Midbrain (tissue), 1 donor: ENCODE results near the gene MICALL1.

Experiments
- DNase-seq: peaks from one replicate; lab custom pipeline; 2025; lab: John Stamatoyannopoulos, UW

MICALL1 gene, protein sequence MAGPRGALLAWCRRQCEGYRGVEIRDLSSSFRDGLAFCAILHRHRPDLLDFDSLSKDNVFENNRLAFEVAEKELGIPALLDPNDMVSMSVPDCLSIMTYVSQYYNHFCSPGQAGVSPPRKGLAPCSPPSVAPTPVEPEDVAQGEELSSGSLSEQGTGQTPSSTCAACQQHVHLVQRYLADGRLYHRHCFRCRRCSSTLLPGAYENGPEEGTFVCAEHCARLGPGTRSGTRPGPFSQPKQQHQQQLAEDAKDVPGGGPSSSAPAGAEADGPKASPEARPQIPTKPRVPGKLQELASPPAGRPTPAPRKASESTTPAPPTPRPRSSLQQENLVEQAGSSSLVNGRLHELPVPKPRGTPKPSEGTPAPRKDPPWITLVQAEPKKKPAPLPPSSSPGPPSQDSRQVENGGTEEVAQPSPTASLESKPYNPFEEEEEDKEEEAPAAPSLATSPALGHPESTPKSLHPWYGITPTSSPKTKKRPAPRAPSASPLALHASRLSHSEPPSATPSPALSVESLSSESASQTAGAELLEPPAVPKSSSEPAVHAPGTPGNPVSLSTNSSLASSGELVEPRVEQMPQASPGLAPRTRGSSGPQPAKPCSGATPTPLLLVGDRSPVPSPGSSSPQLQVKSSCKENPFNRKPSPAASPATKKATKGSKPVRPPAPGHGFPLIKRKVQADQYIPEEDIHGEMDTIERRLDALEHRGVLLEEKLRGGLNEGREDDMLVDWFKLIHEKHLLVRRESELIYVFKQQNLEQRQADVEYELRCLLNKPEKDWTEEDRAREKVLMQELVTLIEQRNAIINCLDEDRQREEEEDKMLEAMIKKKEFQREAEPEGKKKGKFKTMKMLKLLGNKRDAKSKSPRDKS

GRCh38 chr22:37905534-37906363, at the start of gene MICALL1:
Gene MICALL1, plus strand, starts transcription at chr22:37906297. Its CDS starts 126 bp downstream, at chr22:37906423.
- peak; percentile 41 for DNase-seq

DNA sequence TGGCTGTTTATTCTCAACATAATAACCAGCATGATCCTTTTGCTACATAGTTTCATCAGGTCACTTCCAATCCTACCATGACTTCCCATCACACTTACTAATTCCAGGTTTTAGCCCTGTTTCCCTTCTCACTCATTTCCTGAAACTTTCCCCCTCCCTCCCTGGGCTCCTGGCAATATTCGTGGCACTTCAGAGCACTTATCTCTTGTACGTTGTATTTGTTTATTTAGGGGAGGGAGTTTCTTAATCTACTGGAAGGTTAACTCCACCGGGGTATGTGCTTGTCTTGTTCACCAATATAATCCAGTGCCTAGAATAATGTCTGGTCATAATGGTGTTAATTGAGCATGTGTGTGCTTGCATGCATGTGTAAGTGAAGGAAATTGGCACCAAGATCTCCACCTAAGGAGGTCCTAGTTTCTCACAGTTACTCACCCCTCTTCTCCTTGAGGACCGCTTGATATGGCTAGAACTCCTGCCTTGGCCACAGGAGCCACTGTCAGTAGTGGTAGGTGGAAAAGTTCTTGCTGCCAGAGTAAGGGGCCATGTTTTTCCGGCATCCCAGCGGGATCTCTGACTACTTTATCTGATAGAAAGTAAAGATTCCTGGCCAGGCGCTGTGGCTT, 45.2 kb upstream of the MICALL1 start:
- DNase-seq: no peak

DNA sequence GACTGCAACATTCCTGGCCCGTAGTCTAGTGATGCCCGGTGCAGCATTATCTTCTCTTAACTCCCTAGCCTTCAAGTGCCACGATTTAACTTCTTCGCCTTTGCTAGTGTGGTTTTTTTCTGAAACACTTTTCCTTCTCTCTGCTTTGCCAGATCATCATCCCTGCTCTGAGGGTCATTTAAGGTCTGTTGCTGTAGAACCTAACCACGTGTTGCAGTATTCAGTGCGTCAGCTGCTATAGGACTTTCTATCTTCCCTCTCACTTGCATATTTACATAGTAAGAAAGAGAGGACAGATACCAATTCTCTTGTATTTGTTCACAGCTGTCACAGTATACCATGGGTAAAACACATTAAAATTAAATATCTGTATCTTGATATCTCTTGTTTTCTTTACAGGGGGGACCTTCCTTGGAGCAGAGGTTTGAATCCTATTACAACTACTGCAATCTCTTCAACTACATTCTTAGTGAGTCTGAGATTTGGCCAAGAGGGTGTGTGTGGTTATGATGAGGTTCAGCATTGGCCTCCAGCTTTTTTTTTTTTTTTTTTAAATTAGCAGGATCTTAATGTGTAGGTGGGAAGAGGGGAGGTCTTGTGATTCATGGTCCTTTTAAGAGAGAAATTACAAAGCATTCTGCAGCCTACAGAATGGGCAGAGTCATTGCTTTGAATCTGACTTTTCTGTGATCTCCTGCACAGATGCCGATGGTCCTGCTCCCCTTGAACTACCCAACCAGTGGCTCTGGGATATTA, 43.3 kb upstream of the MICALL1 start:
- DNase-seq: no peak

DNA sequence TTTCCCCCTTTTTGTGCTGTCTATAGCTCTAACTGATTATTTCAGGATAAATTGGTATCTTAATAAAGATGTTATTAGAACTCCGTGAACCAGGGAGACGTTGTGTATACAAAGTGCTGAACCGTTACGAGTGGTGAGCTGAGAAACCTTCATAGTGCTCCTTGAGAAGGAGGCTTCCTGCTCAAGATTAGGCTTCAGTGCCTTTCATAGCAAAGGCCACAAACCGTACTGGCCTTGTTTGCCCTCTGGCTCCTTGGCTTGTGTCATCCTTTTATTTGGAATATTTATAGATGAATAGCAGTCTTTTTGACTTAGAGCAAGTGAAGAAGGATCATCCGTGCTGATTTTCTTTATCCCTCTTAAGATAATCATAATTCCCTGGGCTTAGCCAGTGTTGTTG, 40.6 kb upstream of the MICALL1 start:
- DNase-seq: no peak

DNA sequence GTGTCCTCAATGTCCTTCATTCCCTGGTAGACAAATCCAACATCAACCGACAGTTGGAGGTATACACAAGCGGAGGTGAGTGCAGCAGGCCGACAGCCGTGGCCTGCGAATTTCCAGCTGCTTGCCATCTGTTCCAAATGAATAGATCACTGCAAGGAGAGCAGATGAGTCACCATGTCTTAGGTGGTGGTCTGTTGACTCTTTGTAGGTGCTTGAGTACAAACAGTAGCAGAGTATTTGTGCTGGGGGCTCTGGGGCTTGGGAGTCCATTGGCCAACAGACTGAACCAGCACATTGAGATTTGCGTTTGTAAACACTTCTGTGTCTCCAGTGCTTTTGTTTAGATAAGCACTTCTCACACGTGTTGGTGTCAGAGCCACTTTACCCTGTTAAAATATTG, 35.8 kb upstream of the MICALL1 start:
- DNase-seq: no peak

DNA sequence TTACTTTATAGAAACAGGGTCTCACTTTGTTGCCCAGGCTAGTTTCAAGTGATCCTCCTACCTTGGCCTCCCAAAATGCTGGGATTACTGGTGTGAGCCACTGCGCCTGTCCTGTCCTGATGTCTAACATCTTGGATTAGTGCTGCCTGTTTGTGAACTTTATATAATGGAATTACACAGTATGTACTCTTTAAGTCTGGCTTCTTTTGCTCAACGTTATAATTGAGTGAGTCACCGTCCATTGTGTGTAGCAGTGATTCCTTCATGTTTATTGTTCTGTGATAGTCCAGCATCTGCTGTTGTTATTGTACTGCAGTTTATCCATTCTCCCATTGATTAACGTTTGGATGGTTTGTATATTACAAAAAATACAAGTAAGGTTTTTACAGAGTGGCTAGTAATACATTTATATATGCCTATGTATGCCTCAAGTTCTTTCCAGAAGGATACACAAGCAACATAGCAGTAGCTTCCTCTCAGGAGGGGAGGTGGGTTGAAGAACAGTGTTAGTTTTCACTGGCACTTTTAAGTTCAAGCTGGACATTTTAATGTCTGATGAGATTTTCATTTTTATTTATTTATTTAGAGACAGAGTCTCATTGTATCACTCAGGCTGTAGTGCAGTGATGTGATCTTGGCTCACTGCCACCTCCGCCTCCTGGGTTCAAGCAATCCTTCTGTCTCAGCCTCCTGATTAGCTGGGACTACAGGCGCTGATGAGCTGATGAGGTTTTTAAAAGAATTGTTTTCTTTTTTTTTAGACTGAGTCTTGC, 25.2 kb upstream of the MICALL1 start:
- DNase-seq: peak; percentile 44

DNA sequence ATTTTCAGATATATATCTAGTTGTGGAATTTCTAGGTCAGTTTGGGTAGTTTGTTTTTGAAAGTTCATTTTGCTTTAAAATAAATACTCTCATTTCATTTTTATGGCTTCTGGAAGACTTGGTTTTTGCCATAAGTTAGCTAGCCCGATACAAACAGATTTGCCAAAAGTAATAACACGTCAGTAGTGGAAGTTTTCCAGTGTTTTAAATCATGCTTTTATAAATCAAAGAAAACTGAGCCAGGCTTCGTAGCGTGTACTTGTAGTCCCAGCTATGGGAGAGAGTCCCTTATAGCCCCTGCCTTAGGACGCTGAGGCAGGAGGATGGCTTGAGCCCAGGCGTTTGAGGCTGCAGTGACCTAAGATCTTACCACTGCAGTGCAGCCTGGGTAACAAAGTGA, 21.7 kb upstream of the MICALL1 start:
- no peak for DNase-seq

GRCh38 chr22:37887584-37888378, 18.3 kb upstream of the MICALL1 start:
- peak; percentile 72 for DNase-seq

DNA sequence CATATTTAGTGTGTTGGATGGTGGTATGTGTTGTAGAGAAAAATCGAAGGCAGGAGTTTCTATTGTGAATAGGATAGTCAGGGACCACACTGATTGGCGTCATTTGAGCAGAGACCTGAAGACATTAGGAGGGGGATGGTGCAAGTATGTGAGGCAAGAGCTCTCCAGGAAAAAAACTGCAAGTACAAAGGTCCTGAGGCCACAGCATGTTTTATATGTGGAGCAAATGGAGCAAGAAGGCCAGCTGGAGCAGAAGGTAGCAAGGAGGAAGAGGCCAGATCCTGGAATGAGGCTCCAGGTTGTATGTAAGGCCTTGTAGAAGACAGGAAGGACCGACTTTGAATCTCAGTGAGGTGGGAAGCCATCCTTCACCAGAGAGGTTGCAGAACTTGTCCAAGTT, 14.2 kb upstream of the MICALL1 start:
- DNase-seq: no peak

DNA sequence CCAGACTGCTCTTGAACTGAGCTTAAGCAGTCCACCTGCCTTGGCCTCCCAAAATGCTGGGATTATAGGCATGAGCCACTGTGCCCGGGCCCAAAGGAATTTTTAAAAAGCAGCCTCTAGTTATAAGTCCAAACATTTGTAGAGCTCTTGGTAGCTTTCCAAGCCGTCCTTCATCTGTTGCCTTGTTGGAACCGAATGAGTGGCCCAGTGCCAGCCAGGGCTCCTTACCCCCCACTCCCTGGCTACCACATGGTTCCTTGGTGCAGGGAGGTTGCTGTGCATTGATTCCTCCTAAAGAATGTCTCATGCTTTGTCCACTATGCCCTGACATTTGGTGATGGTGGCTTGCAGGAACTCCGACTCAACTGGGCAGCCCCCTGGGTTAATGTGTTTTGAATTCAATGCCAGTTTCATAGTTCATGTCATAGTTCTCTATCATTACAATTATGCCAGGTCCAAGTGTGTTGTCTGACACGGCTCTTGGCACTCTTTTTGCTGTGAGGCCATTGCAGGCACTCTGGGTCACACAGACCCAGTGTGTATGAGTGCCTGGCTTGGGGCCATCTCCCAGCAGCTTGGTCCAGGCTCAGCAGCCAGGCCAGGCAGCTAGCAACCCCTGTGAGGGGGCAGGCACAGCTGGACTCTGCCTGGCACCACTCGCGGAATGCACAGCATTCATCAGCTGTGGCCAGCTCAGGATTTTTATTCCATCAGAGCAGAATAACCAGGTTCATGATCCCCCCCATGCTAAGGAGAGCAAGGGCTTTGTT, 13.3 kb upstream of the MICALL1 start:
- DNase-seq: peak; percentile 89

- DNase-seq: no peak
These were observed 12.5 kb upstream of the MICALL1 start for GRCh38 chr22:37893583-37893983.

GRCh38 chr22:37894939-37895670, 11.0 kb upstream of the MICALL1 start:
- DNase-seq: no peak

DNA sequence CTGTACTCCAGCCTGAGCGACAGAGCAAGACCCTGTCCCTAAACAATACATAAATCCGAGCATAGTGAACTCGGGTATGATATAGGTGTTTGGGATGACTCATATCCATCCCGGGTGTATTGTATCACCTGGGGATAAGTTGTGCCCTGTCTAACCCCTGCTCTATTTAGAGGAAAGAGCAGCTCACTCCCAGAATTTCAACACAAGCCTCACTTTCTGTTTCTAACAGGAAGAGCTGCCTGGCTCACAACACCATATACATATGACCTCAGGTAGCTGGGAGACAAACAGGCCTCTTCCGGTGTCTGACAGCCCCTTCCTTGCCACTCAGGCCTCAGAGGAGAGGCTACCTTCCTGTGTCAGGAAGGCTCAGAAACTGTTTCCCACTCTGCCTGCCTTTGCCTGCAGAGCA, 9.9 kb upstream of the MICALL1 start:
- no peak for DNase-seq

DNA sequence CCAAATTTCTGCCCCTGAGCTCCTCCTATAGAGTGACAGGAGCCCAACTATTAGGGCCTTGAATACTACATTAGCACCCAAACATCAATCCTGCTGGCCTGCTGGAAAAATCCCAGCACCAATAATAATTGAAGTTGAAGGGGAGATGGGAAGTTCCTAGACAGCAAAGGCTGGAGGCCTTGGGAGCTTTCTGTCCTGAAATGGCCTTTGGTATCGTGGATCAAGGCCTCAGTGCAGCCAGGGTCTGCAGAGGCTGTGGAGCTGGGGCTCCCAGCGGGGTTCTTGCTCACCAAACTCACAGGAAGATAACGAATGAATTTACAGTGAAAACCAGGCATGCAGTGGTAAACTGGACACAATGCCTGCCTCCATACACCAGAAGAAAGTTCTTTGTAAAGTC, 9.2 kb upstream of the MICALL1 start:
- no peak for DNase-seq

DNA sequence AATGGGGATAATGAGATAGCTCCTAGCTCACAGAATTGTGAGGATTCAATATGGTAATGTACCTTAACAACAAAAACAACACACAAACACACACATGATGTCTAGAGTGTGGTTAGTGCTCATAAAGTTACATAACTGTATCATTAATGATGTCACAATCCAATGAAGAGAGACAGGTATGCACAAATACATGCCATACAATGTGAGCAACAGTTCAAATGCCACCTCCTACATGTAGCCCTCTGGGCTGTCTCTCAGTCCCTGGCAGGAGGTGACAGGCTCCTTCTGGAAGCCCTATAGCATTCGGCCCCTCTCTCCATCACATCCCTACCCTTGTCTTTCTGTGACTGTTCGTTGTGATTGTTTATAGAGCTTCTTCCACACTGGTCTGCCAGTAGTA, 8.3 kb upstream of the MICALL1 start:
- no peak for DNase-seq

DNA sequence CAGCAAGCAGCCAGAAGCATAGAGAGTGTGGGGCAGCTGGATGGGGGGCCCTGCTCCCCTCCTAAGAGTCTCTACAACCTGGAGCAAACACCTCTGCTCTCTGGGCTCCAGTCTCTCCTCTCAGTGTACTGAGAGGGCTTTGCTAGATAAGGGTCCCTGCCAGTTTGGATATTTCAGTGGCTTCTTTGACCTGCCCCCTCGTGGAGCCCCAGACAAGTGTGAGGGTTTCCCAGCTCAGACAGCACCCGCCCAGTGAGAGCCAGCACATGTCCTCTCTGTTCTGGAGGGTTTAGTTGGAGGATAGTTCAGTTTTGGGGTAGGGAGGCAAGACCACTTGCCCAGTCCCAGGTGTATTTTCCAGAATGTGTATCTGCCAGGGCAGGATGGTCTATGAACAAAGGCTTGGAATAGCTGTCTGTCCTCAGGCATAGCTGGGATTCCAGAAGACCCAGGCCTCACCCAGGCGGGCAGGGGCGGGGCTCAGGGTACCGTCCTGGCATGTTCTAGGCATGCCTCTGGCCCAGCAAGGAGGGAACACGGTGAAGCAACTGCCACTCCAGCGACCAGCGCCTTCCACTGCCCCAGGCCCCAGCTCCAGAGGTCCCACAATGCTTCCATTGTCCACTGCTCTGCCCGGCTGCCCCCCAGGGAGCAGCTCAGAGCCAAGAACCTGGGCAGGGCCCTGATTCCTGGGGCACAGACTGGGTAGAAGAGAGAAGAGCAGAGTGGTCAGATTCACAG, 7.5 kb upstream of the MICALL1 start:
- DNase-seq: peak; percentile 77
